GM19238 (cell line): ENCODE results near the gene FNIP2.
A peak's percentile ranks its signal among the peaks of the same experiment; 100 is the strongest.

Source experiments
- DNase-seq: peaks from one replicate; pipeline ENCODE4 v3.0.0; 2011; ENCODE audit warnings: low spot score; ENCODE audit not compliant: insufficient read length

FNIP2 gene

DNA sequence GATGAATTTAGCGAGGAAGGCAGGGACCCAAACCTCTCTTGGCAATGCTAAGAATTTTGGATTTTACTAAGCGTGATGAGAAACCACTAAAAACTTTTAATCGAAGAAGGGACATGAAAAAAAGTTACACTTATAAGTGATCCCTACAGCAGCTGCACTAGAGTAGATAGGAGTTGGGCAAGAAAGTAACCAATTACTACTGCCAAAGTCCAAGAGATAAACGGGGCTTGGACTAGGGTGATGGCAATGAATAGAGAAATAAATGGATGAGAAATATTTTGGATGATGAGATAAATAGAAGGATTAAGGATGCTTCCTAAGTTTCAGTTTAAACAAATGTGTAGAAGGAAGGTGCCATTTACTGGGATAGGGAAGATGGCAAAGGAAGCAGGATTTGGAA lies 6.3 kb upstream of the FNIP2 start:
- no peak for DNase-seq

DNA sequence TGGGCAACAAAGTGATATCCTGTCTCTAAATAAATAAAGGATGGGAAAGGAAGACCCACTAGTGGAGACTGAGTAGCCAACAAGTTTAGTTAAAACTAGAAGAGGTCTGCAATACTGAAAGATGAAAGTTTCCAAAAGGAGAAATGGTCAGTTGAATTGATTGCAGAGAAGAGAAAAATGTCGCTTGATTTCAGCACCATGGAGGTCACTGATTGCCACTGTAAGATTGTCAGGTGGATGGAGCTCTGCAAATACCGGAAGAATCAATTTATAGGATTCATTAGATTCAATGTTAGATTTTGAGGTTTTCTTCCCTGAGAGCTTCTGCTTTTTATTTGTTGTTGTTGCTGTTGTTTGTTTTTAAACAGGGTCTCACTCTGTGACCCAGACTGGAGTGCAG lies 5.4 kb upstream of the FNIP2 start:
- no peak for DNase-seq

DNA sequence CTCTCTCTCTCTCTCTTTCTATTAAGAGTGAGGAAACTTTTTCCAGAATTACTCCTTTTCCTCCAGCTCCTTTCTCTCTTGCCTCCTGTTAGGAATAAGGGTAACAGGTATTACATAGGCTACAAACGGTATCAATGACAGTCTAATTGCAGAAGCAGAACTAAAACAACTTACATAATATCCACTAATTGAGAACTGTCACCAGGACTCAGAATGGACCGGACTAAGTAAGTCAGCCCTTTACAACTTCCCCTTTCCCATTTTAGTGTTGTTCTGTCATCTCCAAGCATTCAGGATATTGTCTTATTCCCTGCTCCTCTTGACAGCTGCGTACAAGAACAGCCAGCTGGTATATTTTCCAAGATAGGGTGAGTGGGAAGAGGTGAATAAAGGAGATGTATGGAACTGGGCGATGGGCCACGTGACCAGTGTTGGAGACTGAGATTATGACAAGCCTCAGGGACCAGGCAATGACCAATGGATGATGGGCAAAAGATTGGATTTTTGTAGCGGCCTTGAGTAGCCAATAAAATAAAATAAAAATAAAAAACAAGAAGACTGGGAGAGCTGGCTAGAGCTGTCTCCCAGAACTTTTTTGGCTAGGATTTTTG lies 2.3 kb upstream of the FNIP2 start:
- no peak for DNase-seq

DNA sequence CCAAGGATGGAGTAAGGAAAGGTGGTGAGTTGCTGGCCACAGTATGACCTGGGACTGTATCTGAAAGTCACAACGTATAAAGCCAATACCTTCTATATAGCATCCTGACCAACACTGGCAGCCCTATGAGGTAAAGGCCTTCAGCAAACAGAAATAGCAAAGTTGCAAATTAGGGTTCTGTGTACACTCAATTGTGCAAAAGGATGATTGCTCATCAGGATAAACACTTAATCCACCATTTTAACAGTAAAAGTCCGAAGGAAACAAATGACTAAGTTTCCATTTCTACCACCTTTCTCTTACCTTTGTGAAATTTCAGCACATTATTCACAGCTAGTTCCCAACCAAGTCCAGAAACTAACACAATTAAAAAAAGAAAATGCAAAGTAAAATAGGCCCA lies 1.4 kb upstream of the FNIP2 start:
- DNase-seq, result no peak

DNA sequence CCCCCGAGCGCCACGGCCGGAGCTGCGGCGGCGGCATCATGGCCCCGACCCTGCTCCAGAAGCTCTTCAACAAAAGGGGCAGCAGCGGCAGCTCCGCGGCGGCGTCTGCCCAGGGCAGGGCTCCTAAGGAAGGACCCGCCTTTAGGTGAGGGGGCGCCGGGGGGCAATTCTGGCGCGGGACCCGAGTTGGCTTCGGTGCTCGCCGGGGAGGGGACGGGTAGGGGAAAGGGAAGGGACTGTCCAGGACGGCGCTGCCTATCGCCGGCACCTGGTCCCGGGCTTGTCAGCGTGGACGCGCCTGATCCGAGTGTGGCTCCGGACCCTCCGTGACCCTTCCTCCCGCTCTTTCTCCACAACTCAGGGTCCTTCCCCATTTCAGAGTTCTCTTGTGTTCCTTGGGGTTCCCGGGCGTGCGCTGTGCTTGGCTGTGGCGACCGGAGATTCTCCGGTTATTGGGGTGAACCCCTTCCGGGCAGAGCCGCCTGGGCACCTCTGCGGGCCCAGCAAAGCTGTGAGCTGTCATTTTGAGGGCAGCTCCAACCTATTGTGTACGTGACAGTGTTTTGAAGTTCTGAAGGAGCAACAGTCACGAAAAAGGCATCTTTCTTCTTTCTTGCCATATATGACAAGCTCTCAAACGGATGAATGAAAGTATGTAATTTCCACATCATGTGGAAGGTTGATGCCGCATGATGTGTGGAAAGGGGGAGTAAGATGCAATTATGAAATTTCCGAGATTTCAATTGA lies 522 bp downstream of the FNIP2 start:
- peak; percentile 35 for DNase-seq

DNA sequence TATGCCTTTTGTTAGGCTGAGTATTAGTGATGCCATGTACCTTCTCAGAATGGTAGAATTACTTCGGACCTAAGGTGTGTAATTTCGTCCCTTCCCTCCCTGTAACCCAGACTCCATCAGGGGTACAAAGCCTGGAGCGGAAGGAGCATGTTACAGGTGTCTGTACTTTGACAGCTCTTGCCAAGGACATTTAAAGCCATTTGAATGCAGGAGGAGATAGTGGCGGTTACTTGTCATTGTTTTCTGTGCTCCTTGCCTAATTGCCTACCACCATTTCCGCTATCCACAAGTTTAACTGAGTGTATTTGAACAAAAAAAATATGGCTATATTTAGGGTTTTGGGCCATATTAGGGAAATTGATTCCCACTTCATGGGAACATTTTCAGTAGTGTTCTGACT lies 1.8 kb downstream of the FNIP2 start:
- DNase-seq, result no peak

DNA sequence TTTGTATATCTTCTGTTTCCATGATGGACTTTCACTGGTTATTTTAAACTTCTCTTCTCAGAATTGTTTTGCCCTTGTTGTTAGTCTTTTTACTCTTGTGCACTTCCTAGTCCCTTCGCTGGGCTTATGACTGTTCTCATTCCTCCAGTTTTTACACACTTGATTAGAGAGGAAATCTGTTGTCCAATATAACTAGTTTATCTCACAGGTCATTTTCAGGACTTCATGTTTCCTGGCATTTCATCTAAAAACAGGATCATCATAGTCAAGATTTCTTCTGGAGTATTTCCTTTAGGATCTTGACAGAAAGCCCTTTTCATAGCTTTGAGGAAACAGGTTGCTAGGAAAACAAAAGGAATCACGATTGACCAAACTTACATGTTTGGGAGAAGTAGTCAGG lies 3.0 kb downstream of the FNIP2 start:
- no peak for DNase-seq

DNA sequence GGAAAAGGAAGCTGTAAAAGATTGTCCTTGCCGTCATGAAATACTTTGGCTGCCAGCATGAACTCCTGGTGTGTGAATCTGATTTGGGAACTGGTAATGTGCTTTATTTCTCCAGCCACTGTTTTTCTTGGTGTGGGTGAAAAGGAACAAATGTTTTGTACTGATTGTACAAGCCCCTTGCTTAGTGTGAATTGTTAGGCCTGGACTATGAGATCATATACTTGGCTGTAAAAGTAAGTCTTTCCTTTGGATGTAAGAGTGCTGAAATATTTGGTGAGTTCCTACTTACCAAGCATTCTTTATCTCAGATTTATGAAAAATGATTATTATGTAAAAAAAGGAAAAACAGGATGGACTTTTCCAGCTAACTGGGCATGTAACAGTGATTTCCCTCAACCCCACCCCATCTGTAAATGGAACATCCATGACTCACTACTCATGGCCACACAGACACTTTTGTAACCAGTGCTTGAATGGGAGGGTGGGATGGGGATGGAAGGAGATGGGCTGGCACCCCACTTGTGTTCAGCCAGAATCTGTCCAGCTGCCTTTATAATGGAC lies 6.3 kb downstream of the FNIP2 start:
- DNase-seq, result no peak

DNA sequence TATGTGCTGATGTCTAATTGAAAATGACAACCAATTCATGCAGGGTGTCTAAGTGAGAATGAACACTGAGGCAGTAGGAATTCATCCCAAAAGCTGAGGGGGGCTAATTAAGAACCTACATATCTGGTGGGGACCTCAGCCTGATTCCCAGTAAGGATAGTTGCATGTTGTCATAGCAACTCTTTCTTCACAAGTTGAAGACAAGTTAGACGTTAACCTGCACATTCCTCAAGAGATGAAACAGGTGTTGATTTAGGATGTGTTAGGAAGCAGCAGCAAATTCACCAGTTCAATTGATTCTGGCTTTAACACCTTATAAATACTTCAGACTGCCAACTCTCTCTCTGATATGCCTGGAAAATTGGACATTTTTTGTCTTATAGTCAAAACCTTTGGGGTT lies 7.3 kb downstream of the FNIP2 start:
- DNase-seq, result no peak

DNA sequence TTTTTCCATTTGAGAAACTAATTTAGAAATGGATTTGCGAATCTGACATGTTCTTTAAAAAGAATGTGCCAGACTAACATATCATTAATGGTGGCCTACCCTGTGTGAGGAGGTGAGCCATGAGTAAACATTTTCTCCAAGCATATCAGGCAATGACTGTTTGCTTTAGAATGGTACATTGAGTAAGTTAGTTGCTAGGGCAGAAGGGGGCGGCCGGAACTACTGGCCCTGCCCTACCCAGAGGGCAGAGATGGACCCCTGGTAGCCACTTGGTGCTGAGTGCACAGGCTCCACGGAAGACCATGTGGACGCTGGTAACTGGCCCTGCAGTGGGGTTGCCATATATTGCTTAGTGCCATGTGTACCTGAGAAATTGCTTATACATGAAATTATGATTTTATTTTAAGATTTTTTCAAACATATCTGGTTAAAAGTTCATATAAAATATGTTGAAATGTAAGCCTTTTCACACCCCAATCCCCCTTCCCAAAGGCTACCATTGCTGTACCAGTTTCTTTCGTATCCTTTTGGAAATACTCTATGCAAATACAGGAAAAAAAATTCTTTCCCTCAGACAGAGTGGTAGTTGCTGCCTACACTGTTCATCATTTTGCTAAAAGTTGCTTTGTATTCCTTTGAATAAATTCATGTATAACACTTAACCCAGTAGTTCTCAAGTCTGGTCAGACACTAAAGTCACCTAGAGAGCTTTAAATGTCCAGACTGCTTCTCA lies 8.8 kb downstream of the FNIP2 start:
- no peak for DNase-seq

DNA sequence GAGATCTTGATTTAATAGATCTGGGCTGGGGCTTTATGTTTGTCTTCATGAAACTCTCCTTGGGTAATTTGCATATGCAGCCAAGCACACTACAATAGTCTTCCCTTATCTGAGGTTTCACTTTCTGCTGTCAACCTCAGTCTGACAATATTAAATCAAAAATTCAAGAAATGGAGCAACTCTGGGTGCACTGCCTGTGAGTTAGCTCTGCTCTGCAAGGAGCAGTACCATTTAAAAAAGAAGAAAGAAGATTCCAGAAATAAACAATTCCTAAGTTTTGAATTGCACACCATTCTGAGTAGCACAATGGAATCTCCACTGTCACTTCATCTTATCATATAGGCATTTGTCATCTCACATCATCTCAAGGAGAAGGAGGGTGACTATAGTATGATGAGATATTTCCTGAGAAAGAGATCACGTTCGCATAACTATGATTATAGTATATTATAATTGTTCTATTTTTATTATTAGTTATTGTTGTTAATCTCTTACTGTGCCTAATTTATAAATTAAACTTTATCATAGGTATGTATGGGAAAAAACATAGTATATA lies 9.4 kb downstream of the FNIP2 start:
- peak; percentile 24 for DNase-seq

DNA sequence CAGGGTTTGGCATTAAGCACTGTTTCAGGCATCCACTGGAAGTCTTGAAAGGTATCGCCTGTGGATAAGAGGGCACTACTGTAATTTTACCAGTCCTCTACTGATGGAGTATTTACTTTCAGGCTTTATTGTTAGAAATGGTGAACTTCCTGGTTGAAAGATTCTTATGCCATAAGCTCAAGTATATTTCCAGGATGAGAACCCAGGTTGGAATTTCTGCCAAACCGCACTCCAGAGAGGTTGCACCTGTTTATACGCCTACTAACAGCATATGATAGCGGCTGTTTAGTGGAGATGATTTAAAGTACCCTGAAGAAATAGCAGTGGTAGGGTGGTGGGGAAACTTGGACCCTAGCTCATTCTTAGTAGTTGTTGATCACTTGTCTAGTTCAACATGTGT lies 9.9 kb downstream of the FNIP2 start:
- no peak for DNase-seq

DNA sequence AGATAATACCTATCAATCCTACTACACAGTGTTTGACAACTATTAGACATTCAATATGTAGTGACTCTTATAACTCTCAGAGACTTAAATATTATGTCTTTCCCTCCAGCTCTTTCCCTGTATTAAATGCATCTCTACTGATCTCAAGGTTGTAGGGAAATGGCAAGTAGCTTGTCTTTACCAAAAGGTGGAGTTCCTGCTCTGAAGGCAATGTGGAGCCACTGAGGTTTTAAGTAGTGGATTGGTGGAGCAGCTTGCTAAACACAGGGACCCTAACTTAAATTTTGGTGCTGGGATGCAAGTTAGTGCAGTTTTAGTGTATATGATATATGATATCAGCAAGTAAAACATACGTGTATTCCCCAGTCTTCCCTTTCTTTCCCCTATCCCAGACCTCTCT lies 13.1 kb downstream of the FNIP2 start:
- no peak for DNase-seq

DNA sequence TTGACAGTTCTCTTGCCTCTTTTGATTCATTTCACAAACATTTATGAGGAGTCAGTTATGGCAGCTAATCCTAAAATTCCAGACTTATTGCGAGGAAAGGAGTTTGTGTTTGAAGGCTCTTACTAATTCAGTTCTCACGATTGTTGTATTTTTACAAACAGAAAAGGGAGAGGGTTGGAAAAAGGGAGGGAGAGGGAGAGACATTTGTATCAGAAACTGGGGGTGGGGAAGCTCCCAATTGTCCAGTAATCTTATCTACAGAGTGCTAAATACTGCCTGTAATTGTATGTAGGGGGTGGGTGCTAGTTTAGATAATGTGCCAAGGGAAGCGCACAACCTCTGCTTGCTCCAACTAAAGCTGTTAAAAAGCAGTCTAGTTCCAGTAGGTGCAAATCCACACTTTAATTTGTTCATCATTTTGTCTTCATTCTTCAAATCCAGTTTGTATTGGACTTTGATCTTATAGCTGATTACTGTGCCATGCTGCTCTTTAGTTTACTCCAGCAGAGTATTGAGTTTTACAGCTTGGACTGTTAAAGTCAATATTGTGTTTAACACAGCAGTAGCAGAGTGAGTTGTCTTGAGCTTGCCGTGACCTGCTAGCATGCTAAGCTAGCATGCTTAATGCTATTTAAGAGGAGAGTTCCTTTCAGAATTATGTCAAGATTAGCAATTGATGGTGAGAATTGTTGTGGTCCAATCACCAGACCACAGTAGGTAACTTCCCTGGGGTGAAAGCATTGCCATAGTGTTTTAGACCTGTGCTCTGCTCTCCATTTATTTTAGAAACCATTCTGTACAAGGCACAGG lies 13.9 kb downstream of the FNIP2 start:
- DNase-seq, result no peak

DNA sequence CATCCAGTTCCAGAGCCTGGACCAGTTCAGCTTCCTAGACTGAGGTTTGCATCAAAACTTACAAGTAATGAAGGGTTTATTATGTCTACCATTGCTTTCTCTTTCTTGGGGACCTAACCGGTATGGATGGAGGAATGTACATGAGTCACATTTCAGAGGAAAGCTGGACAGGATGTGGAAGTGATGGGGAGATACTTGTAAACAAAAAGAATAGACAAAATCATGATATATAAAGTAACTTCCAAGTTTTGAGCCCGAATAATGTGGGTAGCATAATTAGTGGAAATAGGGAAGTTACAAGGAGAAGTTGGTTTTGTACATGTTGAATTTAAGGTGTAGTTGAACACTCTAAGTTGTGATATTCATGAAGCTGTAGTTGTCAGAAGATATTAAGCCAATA lies 15.0 kb downstream of the FNIP2 start:
- DNase-seq, result no peak

DNA sequence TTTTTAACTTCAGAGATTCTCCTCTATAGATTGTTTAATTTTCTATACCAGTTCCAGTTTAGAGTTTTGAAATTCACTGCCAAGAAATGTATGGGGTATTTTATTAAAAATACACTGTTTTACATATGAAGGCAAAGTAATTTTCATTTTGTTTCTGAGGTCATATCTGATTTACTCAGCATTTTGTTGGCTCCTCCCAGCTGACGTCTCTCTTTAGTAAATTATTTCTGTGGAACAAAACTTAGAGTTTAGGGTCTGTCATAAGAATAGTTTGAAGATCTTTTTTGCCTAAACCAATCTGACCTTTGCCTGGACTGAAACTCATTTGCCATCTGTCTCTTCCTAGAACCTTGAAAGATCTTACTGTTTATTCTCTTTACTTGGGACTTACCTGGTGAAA lies 16.9 kb downstream of the FNIP2 start:
- DNase-seq, result no peak

DNA sequence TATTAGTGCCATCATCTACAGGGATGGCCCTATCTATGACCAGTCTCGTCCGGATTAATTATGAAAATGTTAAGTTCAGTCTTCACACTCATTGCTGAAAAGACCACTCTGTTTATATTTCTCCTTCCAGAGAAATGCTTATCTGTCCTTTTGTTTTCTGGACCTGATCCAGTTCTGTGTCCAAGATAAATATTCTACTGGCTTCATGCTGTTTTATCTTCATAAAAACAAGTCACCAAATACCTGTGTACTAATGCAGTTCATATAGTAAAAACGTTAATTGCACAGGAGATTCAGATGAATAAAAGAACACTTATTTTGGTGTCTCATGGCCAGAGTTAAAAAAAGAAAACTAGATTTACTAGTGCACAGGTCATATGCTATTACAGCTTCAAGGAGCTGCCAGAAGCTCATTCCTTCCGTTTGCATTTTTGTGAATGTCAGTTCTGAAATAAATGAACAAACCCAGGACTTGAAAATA lies 17.3 kb downstream of the FNIP2 start:
- no peak for DNase-seq

DNA sequence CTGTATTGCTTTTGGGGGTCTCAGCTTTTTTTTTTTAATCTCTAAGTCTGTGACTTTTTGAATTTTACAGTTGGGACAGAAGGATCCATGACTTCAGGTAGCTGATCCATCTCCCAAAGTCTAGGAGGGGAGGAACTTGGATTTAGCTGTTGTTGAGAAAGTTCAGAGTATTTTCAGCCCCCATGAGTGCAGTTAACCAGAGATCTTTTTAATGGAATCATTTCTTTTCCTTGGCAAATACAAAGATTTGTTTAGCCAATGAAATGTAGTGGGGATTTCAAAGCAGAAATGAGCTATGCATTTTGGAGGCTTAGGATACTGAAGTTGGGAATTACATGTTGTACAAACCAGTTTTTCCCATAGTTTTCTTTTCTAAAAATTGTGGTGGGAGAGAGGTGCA lies 18.1 kb downstream of the FNIP2 start:
- DNase-seq, result no peak

DNA sequence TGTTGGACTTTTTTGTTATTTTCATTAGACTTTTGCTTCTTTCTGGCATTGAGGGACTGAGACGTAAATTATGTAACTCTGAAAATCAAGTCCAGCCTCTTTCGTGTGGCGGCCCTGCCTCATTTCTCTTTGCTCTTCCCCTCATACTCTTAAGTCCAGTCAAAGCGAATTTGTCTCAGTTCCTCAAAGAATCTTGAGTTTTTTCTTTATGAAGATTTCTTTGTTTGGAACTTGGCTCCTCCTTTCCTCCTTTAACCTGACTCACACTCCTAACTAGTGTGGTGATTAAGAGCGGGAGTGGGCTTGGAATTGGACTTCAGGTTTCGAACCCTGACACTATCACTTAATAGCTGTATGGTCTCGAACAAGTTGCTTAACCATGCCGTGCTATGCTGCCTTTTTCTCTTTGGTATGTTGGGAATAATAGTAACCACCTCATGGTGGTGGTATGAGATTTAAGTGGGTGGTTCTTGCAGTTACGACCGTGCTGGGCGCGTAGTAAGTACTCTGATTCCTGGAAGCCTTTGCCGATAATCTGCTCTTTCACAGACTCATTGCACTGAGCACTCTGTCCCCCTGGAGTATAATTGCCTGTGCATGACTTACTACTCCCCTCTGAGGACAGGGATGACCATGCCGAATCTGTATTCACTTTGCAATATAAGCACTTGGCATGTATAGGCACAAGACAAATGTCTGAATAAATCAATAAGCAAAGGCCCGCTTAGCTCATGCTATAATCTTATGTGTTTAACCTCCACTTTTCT lies 19.1 kb downstream of the FNIP2 start:
- DNase-seq, result no peak

DNA sequence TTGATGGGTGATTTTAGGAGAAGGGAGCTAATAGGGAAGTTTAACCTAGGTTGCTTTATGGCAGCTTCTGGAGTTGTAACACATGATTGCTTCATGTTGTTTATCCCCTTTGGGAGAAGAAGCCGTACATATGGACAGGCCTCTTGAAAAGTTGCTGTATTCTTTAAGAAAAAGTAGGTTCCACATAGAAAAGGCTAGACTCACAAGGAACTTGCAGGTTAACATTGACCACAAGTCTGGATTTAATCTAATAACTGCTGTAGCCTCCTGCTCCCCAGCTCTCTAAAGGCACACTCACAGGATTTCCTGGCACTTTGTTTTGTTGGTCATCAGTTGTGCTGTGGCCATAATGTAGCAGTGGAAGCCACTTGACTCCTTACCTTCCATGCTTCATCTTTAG lies 19.7 kb downstream of the FNIP2 start:
- no peak for DNase-seq
